H1 (cell line): Measurements from ENCODE around the gene SMC2. TPM values are rescaled to one million over a fixed set of nuclear protein-coding genes. Genes with fewer than 3 reads are reported as not detected.

Experiments
- CTCF ChIA-PET: fragments of 300-600 bp; sonication (Branson Sonifier 250); formaldehyde crosslinking; loops from one replicate; lab custom pipeline; 2021; ENCODE audit not compliant: partially characterized antibody; lab: Charles Lee
- POLR2A ChIA-PET: fragments of 300-600 bp; sonication (Branson Sonifier 250); formaldehyde crosslinking; loops from one replicate; lab custom pipeline; 2021; ENCODE audit warnings: inconsistent platforms; ENCODE audit not compliant: partially characterized antibody; lab: Charles Lee
- DNase-seq, 2 experiments: peaks; one replicate each; pipeline versions ENCODE4 v3.0.0 to v3.0.0-alpha.2; 2010 to 2022; ENCODE audit warnings: low spot score in 2 of 2, low read depth in 1 of 2, mixed read lengths in 1 of 2
- FAIRE-seq: peaks from 2 replicates; lab custom pipeline; 2011; peaks lifted over from hg19 to GRCh38; lab: Jason Lieb, UNC
- H2AFZ ChIP-seq: 2 replicates; pipeline ENCODE4 v1.8.1; 2012; ENCODE audit warnings: low read length, inconsistent platforms
- H2AK5ac ChIP-seq: 2 replicates; pipeline ENCODE4 v1.6.1; 2013; ENCODE audit warnings: low read depth, low read length
- H2BK120ac ChIP-seq: replicated peaks from 2 replicates; pipeline ENCODE3; 2013; ENCODE audit warnings: low read depth, low read length, inconsistent platforms
- H2BK12ac ChIP-seq: 2 replicates; pipeline ENCODE4 v1.6.1; 2013; ENCODE audit warnings: low read depth, low read length
- H2BK15ac ChIP-seq: 2 replicates; pipeline ENCODE4 v1.6.1; 2013; ENCODE audit warnings: low read length
- H2BK20ac ChIP-seq: 2 replicates; pipeline ENCODE4 v1.6.1; 2013; ENCODE audit warnings: low read length
- H2BK5ac ChIP-seq: 2 replicates; pipeline ENCODE4 v1.6.1; 2013; ENCODE audit warnings: low read depth, low read length
- H3K14ac ChIP-seq: 2 replicates; pipeline ENCODE4 v1.6.1; 2013; ENCODE audit warnings: inconsistent platforms; ENCODE audit not compliant: insufficient read length
- H3K18ac ChIP-seq: 2 replicates; pipeline ENCODE4 v1.6.1; 2013; ENCODE audit warnings: low read length; ENCODE audit errors: extremely low read depth
- H3K23ac ChIP-seq: 2 replicates; pipeline ENCODE4 v1.6.1; 2013; ENCODE audit warnings: inconsistent platforms; ENCODE audit not compliant: insufficient read length
- H3K23me2 ChIP-seq: 2 replicates; pipeline ENCODE4 v1.6.1; 2013; ENCODE audit warnings: low read depth, low read length
- H3K27ac ChIP-seq: 2 replicates; pipeline ENCODE4 v1.6.1; 2011; ENCODE audit warnings: low read depth, low read length, inconsistent platforms
- H3K27me3 ChIP-seq, 4 experiments: replicated peaks in 1 of 4; 1 replicate in 1 of 4; 2 replicates in 3 of 4; pipeline versions ENCODE4 v1.6.1 to v1.8.1; 2011 to 2013; ENCODE audit warnings: low read length in 3 of 4, mild to moderate bottlenecking in 3 of 4, inconsistent platforms in 2 of 4, mixed read lengths in 2 of 4, moderate library complexity in 1 of 4; ENCODE audit not compliant: control insufficient read depth in 3 of 4, insufficient read depth in 3 of 4; ENCODE audit errors: extremely low read depth in 1 of 4
- H3K36me3 ChIP-seq, 4 experiments: 2 replicates each; pipeline versions ENCODE4 v1.6.1 to v1.8.1; 2011 to 2013; ENCODE audit warnings: mild to moderate bottlenecking in 4 of 4, low read length in 3 of 4, moderate library complexity in 2 of 4, control low read depth in 1 of 4, inconsistent platforms in 1 of 4; ENCODE audit not compliant: insufficient read depth in 4 of 4, control insufficient read depth in 2 of 4
- H3K4ac ChIP-seq: replicated peaks from 2 replicates; pipeline ENCODE3; 2013; ENCODE audit warnings: low read length, low read depth, mixed read lengths, inconsistent platforms; ENCODE audit not compliant: insufficient read length
- H3K4me1 ChIP-seq, 4 experiments: replicated peaks in 1 of 4; 1 replicate in 1 of 4; 2 replicates in 3 of 4; pipeline versions ENCODE4 v1.6.1 to v1.8.1; 2011 to 2013; ENCODE audit warnings: low read length in 3 of 4, inconsistent platforms in 2 of 4, mixed read lengths in 1 of 4; ENCODE audit not compliant: insufficient read depth in 4 of 4, control insufficient read depth in 3 of 4
- H3K4me2 ChIP-seq, 2 experiments: 2 replicates each; pipeline versions ENCODE4 v1.6.1 to v1.8.1; 2011 to 2013; ENCODE audit warnings: low read depth in 2 of 2, low read length in 2 of 2, control low read depth in 1 of 2, inconsistent platforms in 1 of 2, mild to moderate bottlenecking in 1 of 2; ENCODE audit not compliant: insufficient read depth in 1 of 2
- H3K4me3 ChIP-seq, 4 experiments: fragments of 200-600, 300-600 bp in 1 of 4; sonication (generic), shearing (Covaris generic), sonication (Bioruptor Twin) in 1 of 4; 2 replicates each; pipeline versions ENCODE4 v1.5.1 to v1.8.1; 2011 to 2016; ENCODE audit warnings: low read length in 4 of 4, low read depth in 3 of 4, control low read depth in 2 of 4, inconsistent platforms in 2 of 4, mild to moderate bottlenecking in 2 of 4, mixed read lengths in 1 of 4, moderate library complexity in 1 of 4; ENCODE audit not compliant: insufficient read depth in 2 of 4; ENCODE audit errors: extremely low read depth in 1 of 4
- H3K56ac ChIP-seq: replicated peaks from 2 replicates; pipeline ENCODE3; 2013; ENCODE audit warnings: low read depth, mild to moderate bottlenecking, mixed read lengths, low read length, inconsistent platforms; ENCODE audit not compliant: insufficient read length
- H3K79me1 ChIP-seq: 2 replicates; pipeline ENCODE4 v1.6.1; 2013; ENCODE audit warnings: low read depth, low read length, control low read depth
- H3K79me2 ChIP-seq, 2 experiments: 2 replicates each; pipeline versions ENCODE4 v1.6.1 to v1.8.1; 2012 to 2013; ENCODE audit warnings: low read length in 2 of 2, mild to moderate bottlenecking in 2 of 2, inconsistent platforms in 1 of 2; ENCODE audit not compliant: insufficient read depth in 2 of 2, control insufficient read depth in 1 of 2
- H3K9ac ChIP-seq, 4 experiments: replicated peaks in 1 of 4; 1 replicate in 1 of 4; 2 replicates in 3 of 4; pipeline versions ENCODE4 v1.6.1 to v1.8.1; 2011 to 2013; ENCODE audit warnings: low read depth in 3 of 4, low read length in 3 of 4, control low read depth in 2 of 4, mild to moderate bottlenecking in 2 of 4, moderate library complexity in 2 of 4, inconsistent platforms in 1 of 4; ENCODE audit errors: extremely low read depth in 1 of 4
- H3K9me3 ChIP-seq, 2 experiments: 2 replicates each; pipeline versions ENCODE4 v1.6.1 to v1.8.1; 2012 to 2013; ENCODE audit warnings: mild to moderate bottlenecking in 2 of 2, moderate library complexity in 2 of 2, control low read depth in 1 of 2, inconsistent platforms in 1 of 2, low read depth in 1 of 2, low read length in 1 of 2, mixed read lengths in 1 of 2; ENCODE audit not compliant: insufficient read depth in 2 of 2
- H4K20me1 ChIP-seq, 2 experiments: replicated peaks in 1 of 2; 2 replicates each; pipeline versions ENCODE3 to v1.8.1; 2011 to 2013; ENCODE audit warnings: inconsistent platforms in 2 of 2, low read length in 2 of 2, mild to moderate bottlenecking in 1 of 2; ENCODE audit not compliant: insufficient read depth in 2 of 2, control insufficient read depth in 1 of 2
- H4K5ac ChIP-seq: 2 replicates; pipeline ENCODE4 v1.6.1; 2013; ENCODE audit warnings: low read length, low read depth, mixed read lengths, inconsistent platforms; ENCODE audit not compliant: insufficient read length
- H4K8ac ChIP-seq: 2 replicates; pipeline ENCODE4 v1.8.0; 2013; ENCODE audit warnings: mild to moderate bottlenecking, moderate library complexity, low read length, inconsistent platforms; ENCODE audit not compliant: insufficient read depth; ENCODE audit errors: extremely low read depth
- H4K91ac ChIP-seq: replicated peaks from 2 replicates; pipeline ENCODE3; 2013; ENCODE audit warnings: low read length, mixed read lengths, inconsistent platforms; ENCODE audit not compliant: insufficient read length
- JUN ChIP-seq: IDR thresholded peaks from 2 replicates; pipeline ENCODE4 v1.6.1; 2011; ENCODE audit warnings: low read depth, mild to moderate bottlenecking, improper control_type of control experiment, low read length
- MAFK ChIP-seq: IDR thresholded peaks from 2 replicates; pipeline ENCODE4 v1.6.1; 2012; ENCODE audit warnings: low read depth, mild to moderate bottlenecking, improper control_type of control experiment, low read length
- SIRT6 ChIP-seq: IDR thresholded peaks from one replicate; pipeline ENCODE4 v1.7.1; 2012; ENCODE audit warnings: low read length, inconsistent platforms
- SUZ12 ChIP-seq: fragments of 200-600 bp; sonication (generic); IDR thresholded peaks from 2 replicates; pipeline ENCODE4 v1.6.1; 2012; ENCODE audit warnings: mild to moderate bottlenecking, inconsistent platforms, low read length, moderate library complexity, mixed read lengths
- TAF7 ChIP-seq: optimal IDR thresholded peaks from 2 replicates; pipeline ENCODE3; 2011; ENCODE audit warnings: low read depth, mild to moderate bottlenecking, inconsistent platforms, low read length, moderate library complexity, borderline replicate concordance
- TEAD4 ChIP-seq: IDR thresholded peaks from 2 replicates; pipeline ENCODE4 v1.6.1; 2012; ENCODE audit warnings: low read depth, low read length, inconsistent platforms, mixed read lengths
- ZNF274 ChIP-seq: IDR thresholded peaks from 2 replicates; pipeline ENCODE4 v1.7.0; 2012; ENCODE audit warnings: low read length, borderline replicate concordance; ENCODE audit errors: extremely low read depth
- WGBS, 2 experiments: shearing (Covaris generic) in 1 of 2; methylation state at CpG; one replicate each; pipeline versions ENCODE4 v1.1.6 to v1.1.7; 2013 to 2015; ENCODE audit warnings: low lambda C conversion rate in 2 of 2, mixed read lengths in 2 of 2, inconsistent platforms in 1 of 2, low coverage in 1 of 2, missing lambda C conversion rate in 1 of 2; ENCODE audit not compliant: insufficient replicate concordance in 2 of 2, insufficient coverage in 1 of 2, insufficient read length in 1 of 2; ENCODE audit errors: extremely low coverage in 1 of 2, missing lambda C conversion rate in 1 of 2; 5-methylcytosine and 5-hydroxymethylcytosine counted together
- polyA plus RNA-seq, 7 experiments: library from polyadenylated mRNA; depleted of rRNA in 3 of 7; stranded (reverse) in 5 of 7; unstranded in 2 of 7; fragments of >200 nt in 5 of 7; fragments of 200-250 nt in 2 of 7; gene quantifications; 1 replicate in 5 of 7; 2 replicates in 1 of 7; 4 replicates in 1 of 7; pipeline versions ENCODE4 v1.2.1 to v1.2.3, GENCODE V29; 2011 to 2013; ENCODE audit warnings: missing spikeins in 2 of 7, mixed read lengths in 2 of 7
- total RNA-seq: library from RNA; stranded (reverse); fragmentation: NEBNext Ultra II Directional; extraction: Animal tissue kit (Norgen Biotek cat#: 25700); gene quantifications from 2 replicates; pipeline ENCODE4 v1.2.1, GENCODE V29; 2021
- TF ChIP-seq, protein P1 (sequence below): IDR thresholded peaks from 2 replicates; pipeline ENCODE4 v1.6.1; 2012; ENCODE audit warnings: low read length, inconsistent platforms
- TF ChIP-seq, protein P2 (sequence below): IDR thresholded peaks from 2 replicates; pipeline ENCODE4 v1.6.1; 2011; ENCODE audit warnings: low read depth, mild to moderate bottlenecking, low read length; ENCODE audit not compliant: insufficient read depth

The SMC2 gene
- total and polyA plus RNA-seq, 2 of the 8 experiments (the other 6 are each of a cell fraction or from before 2014, with no cell fraction given) = 7.5 to 39.8 TPM

DNA sequence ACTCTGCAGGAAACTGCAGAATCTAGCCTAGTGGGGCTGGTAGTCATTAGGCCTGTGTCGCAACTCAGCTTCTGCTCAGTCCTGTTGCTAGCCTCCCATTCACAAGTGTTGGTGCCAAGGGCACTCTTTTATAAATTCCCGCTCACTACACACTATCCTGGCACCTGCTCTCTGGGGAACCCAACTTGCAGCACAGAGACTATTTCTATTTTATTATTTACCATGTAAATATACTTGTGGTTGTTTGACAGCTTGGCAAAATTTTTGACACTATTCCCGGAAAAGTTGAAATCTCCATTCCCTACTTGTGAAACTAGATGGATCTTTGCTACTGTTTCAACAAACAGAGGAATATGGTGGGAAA, 20.4 kb upstream of the SMC2 start:
- Histone ChIP-seq H3K14ac (no peak overlapping the region), H2BK15ac (no peak overlapping the region), H2AFZ (no peak overlapping the region), H3K18ac (no peak overlapping the region), H3K36me3 (no peaks in the 10 kb centered on the region), H3K79me1 (no peaks in the 10 kb centered on the region), H3K56ac (no peak overlapping the region)
- CTCF ChIA-PET = no interaction called here
- TF ChIP-seq MAFK (no peak), SUZ12 (no peak), TEAD4 (no peak), SIRT6 (no peak), ZNF274 (no peak), JUN (no peak), TAF7 (no peak)
- TF ChIP-seq, protein P1, sequence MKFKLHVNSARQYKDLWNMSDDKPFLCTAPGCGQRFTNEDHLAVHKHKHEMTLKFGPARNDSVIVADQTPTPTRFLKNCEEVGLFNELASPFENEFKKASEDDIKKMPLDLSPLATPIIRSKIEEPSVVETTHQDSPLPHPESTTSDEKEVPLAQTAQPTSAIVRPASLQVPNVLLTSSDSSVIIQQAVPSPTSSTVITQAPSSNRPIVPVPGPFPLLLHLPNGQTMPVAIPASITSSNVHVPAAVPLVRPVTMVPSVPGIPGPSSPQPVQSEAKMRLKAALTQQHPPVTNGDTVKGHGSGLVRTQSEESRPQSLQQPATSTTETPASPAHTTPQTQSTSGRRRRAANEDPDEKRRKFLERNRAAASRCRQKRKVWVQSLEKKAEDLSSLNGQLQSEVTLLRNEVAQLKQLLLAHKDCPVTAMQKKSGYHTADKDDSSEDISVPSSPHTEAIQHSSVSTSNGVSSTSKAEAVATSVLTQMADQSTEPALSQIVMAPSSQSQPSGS = no peak
- TF ChIP-seq, protein P2, sequence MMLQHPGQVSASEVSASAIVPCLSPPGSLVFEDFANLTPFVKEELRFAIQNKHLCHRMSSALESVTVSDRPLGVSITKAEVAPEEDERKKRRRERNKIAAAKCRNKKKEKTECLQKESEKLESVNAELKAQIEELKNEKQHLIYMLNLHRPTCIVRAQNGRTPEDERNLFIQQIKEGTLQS = no peak
- TF ChIP-seq, all 59 proteins: peak for 0
- Histone ChIP-seq H2BK12ac (no peak overlapping the region), H3K9me3 (no peaks in the 10 kb centered on the region; a peak in 2 of 4 replicates), H3K4me3 (no peak overlapping the region), H3K27ac (no peak overlapping the region), H2AK5ac (no peak overlapping the region), H2BK20ac (no peak overlapping the region), H3K23me2 (no peaks in the 10 kb centered on the region), H2BK120ac (no peak overlapping the region), H3K79me2 (no peaks in the 10 kb centered on the region), H3K23ac (no peak overlapping the region), H3K4ac (no peak overlapping the region), H4K20me1 (no peaks in the 10 kb centered on the region), H4K8ac (no peak overlapping the region), H3K4me1 (no peaks in the 10 kb centered on the region), H3K27me3 (no peaks in the 10 kb centered on the region), H4K91ac (no peak overlapping the region), H4K5ac (no peak overlapping the region), H3K4me2 (no peak overlapping the region), H2BK5ac (no peak overlapping the region), H3K9ac (no peak overlapping the region)
- no peak for FAIRE-seq
- POLR2A ChIA-PET = no interaction called here
- 96% methylated on average over 3 of the region's 3 CpGs; no CpG with 5 or more reads in 1 of the 2 experiments for WGBS, 2 experiments
- no peak for DNase-seq
